HEK293 (cell line): ENCODE measurements around the gene KLK6.

Source experiments
- GLIS1 ChIP-seq: fragments of 450-650 bp; formaldehyde crosslinking; IDR thresholded peaks from 2 replicates; pipeline ENCODE4 v1.5.1; 2016; ENCODE audit warnings: missing biosample characterization, missing genetic modification characterization
- IKZF3 ChIP-seq: fragments of 450-650 bp; IDR thresholded peaks from 2 replicates; pipeline ENCODE4 v1.5.0; 2018; ENCODE audit warnings: missing biosample characterization, mild to moderate bottlenecking, missing genetic modification characterization, moderate library complexity
- RBAK ChIP-seq: fragments of 450-650 bp; formaldehyde crosslinking; IDR thresholded peaks from 2 replicates; pipeline ENCODE4 v1.5.1; 2016; ENCODE audit warnings: missing biosample characterization, missing genetic modification characterization
- SCRT1 ChIP-seq: fragments of 450-650 bp; formaldehyde crosslinking; IDR thresholded peaks from 2 replicates; pipeline ENCODE4 v1.5.1; 2016; ENCODE audit warnings: missing biosample characterization, missing genetic modification characterization, borderline replicate concordance
- SP7 ChIP-seq: fragments of 450-650 bp; formaldehyde crosslinking; IDR thresholded peaks from 2 replicates; pipeline ENCODE4 v1.5.1; 2016; ENCODE audit warnings: missing biosample characterization, missing genetic modification characterization
- WT1 ChIP-seq: fragments of 450-650 bp; formaldehyde crosslinking; IDR thresholded peaks from 2 replicates; pipeline ENCODE4 v1.5.1; 2016; ENCODE audit warnings: missing biosample characterization, missing genetic modification characterization
- YY2 ChIP-seq: fragments of 450-650 bp; formaldehyde crosslinking; IDR thresholded peaks from 2 replicates; pipeline ENCODE4 v1.5.1; 2016; ENCODE audit warnings: missing biosample characterization, missing genetic modification characterization
- ZFP37 ChIP-seq: fragments of 450-650 bp; formaldehyde crosslinking; IDR thresholded peaks from 2 replicates; pipeline ENCODE4 v1.5.1; 2016; ENCODE audit warnings: missing biosample characterization, missing genetic modification characterization
- ZFP69B ChIP-seq: fragments of 450-650 bp; formaldehyde crosslinking; IDR thresholded peaks from 2 replicates; pipeline ENCODE4 v1.5.1; 2016; ENCODE audit warnings: missing biosample characterization, missing genetic modification characterization
- ZNF114 ChIP-seq: fragments of 450-650 bp; formaldehyde crosslinking; IDR thresholded peaks from 2 replicates; pipeline ENCODE4 v1.5.0; 2017; ENCODE audit warnings: missing biosample characterization, missing genetic modification characterization
- ZNF221 ChIP-seq: fragments of 450-650 bp; formaldehyde crosslinking; IDR thresholded peaks from 2 replicates; pipeline ENCODE4 v1.5.1; 2017; ENCODE audit warnings: missing biosample characterization, missing genetic modification characterization, borderline replicate concordance
- ZNF280C ChIP-seq: fragments of 450-650 bp; formaldehyde crosslinking; IDR thresholded peaks from 2 replicates; pipeline ENCODE4 v1.5.1; 2016; ENCODE audit warnings: missing biosample characterization, missing genetic modification characterization
- ZNF362 ChIP-seq: fragments of 450-650 bp; formaldehyde crosslinking; IDR thresholded peaks from 2 replicates; pipeline ENCODE4 v1.5.1; 2016; ENCODE audit warnings: missing biosample characterization, missing genetic modification characterization
- ZNF423 ChIP-seq: fragments of 450-650 bp; formaldehyde crosslinking; IDR thresholded peaks from 2 replicates; pipeline ENCODE4 v1.5.1; 2016; ENCODE audit warnings: missing biosample characterization, missing genetic modification characterization
- ZNF529 ChIP-seq: fragments of 450-650 bp; formaldehyde crosslinking; IDR thresholded peaks from 2 replicates; pipeline ENCODE4 v1.5.1; 2017; ENCODE audit warnings: missing genetic modification characterization, missing biosample characterization; ENCODE audit not compliant: insufficient replicate concordance
- ZNF544 ChIP-seq: fragments of 450-650 bp; formaldehyde crosslinking; IDR thresholded peaks from 2 replicates; pipeline ENCODE4 v1.5.0; 2017; ENCODE audit warnings: missing biosample characterization, missing genetic modification characterization
- ZNF561 ChIP-seq: fragments of 450-650 bp; IDR thresholded peaks from 2 replicates; pipeline ENCODE4 v1.5.1; 2018; ENCODE audit warnings: missing biosample characterization, missing genetic modification characterization, borderline replicate concordance
- ZNF600 ChIP-seq: fragments of 450-650 bp; formaldehyde crosslinking; IDR thresholded peaks from 2 replicates; pipeline ENCODE4 v1.5.1; 2016; ENCODE audit warnings: missing biosample characterization, missing genetic modification characterization
- ZNF621 ChIP-seq: fragments of 450-650 bp; formaldehyde crosslinking; IDR thresholded peaks from 2 replicates; pipeline ENCODE4 v1.5.1; 2017; ENCODE audit warnings: missing biosample characterization, missing genetic modification characterization
- ZNF624 ChIP-seq: fragments of 450-650 bp; formaldehyde crosslinking; IDR thresholded peaks from 2 replicates; pipeline ENCODE4 v1.5.1; 2017; ENCODE audit warnings: missing biosample characterization, missing genetic modification characterization
- ZNF626 ChIP-seq: fragments of 450-650 bp; sonication (Bioruptor Pico); formaldehyde crosslinking; IDR thresholded peaks from 2 replicates; pipeline ENCODE4 v1.5.1; 2018; ENCODE audit warnings: missing biosample characterization, missing genetic modification characterization, inconsistent platforms
- ZNF658 ChIP-seq: fragments of 450-650 bp; formaldehyde crosslinking; IDR thresholded peaks from 2 replicates; pipeline ENCODE4; 2016; ENCODE audit warnings: missing biosample characterization, missing genetic modification characterization
- ZNF664 ChIP-seq: fragments of 450-650 bp; formaldehyde crosslinking; IDR thresholded peaks from 2 replicates; pipeline ENCODE4 v1.5.1; 2016; ENCODE audit warnings: missing biosample characterization, missing genetic modification characterization
- ZNF768 ChIP-seq: fragments of 450-650 bp; formaldehyde crosslinking; IDR thresholded peaks from 2 replicates; pipeline ENCODE4 v1.5.1; 2018; ENCODE audit warnings: missing biosample characterization, mild to moderate bottlenecking, missing genetic modification characterization
- ZNF777 ChIP-seq: fragments of 450-650 bp; formaldehyde crosslinking; IDR thresholded peaks from 2 replicates; pipeline ENCODE4 v1.5.1; 2017; ENCODE audit warnings: missing biosample characterization, missing genetic modification characterization, borderline replicate concordance
- TF ChIP-seq, protein P1 (sequence below): fragments of 450-650 bp; formaldehyde crosslinking; IDR thresholded peaks from 2 replicates; pipeline ENCODE4 v1.5.1; 2017; ENCODE audit warnings: missing biosample characterization, missing genetic modification characterization
- TF ChIP-seq, protein P2 (sequence below): fragments of 450-650 bp; formaldehyde crosslinking; conservative IDR thresholded peaks from 2 replicates; pipeline ENCODE4 v1.5.1; 2016; ENCODE audit warnings: low read depth, missing biosample characterization, missing genetic modification characterization
- TF ChIP-seq, protein P3 (sequence below): fragments of 450-650 bp; formaldehyde crosslinking; optimal IDR thresholded peaks from 2 replicates; pipeline ENCODE3; 2016; ENCODE audit warnings: missing biosample characterization, mild to moderate bottlenecking, missing genetic modification characterization
- TF ChIP-seq, protein P4 (sequence below): fragments of 450-650 bp; formaldehyde crosslinking; IDR thresholded peaks from 2 replicates; pipeline ENCODE4 v1.5.1; 2016; ENCODE audit warnings: missing biosample characterization, missing genetic modification characterization

Gene KLK6

DNA sequence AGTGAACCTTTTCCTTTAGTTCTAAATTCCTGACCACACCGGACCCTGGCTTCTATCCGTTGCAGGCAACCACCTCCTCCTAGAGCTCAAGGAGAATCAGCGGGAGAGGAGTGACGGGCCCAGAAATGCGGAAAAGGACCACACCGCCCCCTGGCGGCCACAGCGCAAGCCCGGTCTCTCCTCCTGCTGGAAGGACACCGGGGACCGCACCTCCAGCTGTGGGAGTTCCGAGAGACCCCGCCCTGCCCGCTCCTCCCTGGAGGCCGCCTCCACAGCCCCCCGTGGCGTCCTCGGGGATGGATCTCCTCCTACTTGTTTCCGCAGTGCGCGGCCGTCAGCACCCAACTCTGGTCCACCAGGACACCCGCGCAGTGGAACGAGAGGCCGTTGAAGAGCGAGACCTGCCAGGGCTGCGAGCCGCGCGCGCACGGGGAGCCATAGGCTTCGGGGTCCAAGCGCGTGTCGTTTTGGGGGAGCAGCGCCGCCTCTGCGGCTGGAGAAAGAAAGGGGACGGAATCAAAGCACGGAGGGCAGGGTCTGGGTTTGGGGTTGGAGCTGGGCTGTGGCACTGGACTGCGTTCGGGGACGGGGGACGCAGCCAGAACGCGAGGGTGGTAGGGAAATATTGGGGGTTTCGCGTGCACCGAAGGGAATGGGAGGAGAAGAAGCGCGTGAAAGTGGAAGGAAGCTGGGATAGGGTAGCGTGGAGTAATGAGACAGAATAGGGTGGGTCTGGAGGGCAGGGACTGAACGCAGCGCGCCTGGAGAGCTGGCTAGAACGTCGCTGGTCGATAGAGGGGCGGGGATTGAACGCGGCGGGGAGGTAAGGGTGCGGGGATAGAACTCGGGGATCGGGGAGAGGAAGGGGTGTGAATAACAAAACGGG is 47.6 kb upstream of the KLK6 start (continued):
- TF ChIP-seq SCRT1 (tag by site-specific recombination) (no peak), ZNF658 (tag by site-specific recombination) (no peak), ZNF561 (0 out of 2 replicates have a peak, but pooled peaks have one; percentile 82), ZNF600 (tag by site-specific recombination) (peak; percentile 85), RBAK (tag by site-specific recombination) (no peak), WT1 (tag by site-specific recombination) (no peak), ZNF423 (tag by site-specific recombination) (peak; percentile 91), ZNF362 (tag by site-specific recombination) (no peak; the same call in 1 of the 2 replicates), SP7 (tag by site-specific recombination) (0 out of 2 replicates have a peak, but pooled peaks have one; percentile 56), ZNF280C (tag by site-specific recombination) (no peak), IKZF3 (tag by site-specific recombination) (peak; percentile 71), ZNF624 (tag by site-specific recombination) (no peak), ZNF114 (tag by site-specific recombination) (no peak), ZNF777 (peak; percentile 96), ZNF221 (no peak), GLIS1 (tag by site-specific recombination) (peak; percentile 98), ZFP37 (tag by site-specific recombination) (peak; percentile 66; the same call in 1 of the 2 replicates), YY2 (tag by site-specific recombination) (peak; percentile 10; the same call in 1 of the 2 replicates), ZNF621 (no peak), ZNF664 (no peak), ZFP69B (tag by site-specific recombination) (peak; percentile 36; the same call in 1 of the 2 replicates), ZNF544 (tag by site-specific recombination) (no peak), ZNF768 (tag by site-specific recombination) (no peak), ZNF626 (tag by site-specific recombination) (no peak), ZNF529 (tag by site-specific recombination) (no peak)
- TF ChIP-seq, protein P1, sequence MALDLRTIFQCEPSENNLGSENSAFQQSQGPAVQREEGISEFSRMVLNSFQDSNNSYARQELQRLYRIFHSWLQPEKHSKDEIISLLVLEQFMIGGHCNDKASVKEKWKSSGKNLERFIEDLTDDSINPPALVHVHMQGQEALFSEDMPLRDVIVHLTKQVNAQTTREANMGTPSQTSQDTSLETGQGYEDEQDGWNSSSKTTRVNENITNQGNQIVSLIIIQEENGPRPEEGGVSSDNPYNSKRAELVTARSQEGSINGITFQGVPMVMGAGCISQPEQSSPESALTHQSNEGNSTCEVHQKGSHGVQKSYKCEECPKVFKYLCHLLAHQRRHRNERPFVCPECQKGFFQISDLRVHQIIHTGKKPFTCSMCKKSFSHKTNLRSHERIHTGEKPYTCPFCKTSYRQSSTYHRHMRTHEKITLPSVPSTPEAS (tag by site-specific recombination), result no peak
- TF ChIP-seq, protein P2, sequence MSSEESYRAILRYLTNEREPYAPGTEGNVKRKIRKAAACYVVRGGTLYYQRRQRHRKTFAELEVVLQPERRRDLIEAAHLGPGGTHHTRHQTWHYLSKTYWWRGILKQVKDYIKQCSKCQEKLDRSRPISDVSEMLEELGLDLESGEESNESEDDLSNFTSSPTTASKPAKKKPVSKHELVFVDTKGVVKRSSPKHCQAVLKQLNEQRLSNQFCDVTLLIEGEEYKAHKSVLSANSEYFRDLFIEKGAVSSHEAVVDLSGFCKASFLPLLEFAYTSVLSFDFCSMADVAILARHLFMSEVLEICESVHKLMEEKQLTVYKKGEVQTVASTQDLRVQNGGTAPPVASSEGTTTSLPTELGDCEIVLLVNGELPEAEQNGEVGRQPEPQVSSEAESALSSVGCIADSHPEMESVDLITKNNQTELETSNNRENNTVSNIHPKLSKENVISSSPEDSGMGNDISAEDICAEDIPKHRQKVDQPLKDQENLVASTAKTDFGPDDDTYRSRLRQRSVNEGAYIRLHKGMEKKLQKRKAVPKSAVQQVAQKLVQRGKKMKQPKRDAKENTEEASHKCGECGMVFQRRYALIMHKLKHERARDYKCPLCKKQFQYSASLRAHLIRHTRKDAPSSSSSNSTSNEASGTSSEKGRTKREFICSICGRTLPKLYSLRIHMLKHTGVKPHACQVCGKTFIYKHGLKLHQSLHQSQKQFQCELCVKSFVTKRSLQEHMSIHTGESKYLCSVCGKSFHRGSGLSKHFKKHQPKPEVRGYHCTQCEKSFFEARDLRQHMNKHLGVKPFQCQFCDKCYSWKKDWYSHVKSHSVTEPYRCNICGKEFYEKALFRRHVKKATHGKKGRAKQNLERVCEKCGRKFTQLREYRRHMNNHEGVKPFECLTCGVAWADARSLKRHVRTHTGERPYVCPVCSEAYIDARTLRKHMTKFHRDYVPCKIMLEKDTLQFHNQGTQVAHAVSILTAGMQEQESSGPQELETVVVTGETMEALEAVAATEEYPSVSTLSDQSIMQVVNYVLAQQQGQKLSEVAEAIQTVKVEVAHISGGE, result no peak
- TF ChIP-seq, protein P3, sequence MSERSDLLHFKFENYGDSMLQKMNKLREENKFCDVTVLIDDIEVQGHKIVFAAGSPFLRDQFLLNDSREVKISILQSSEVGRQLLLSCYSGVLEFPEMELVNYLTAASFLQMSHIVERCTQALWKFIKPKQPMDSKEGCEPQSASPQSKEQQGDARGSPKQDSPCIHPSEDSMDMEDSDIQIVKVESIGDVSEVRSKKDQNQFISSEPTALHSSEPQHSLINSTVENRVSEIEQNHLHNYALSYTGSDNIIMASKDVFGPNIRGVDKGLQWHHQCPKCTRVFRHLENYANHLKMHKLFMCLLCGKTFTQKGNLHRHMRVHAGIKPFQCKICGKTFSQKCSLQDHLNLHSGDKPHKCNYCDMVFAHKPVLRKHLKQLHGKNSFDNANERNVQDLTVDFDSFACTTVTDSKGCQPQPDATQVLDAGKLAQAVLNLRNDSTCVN (tag by site-specific recombination), result peak; percentile 92
- TF ChIP-seq, protein P4, sequence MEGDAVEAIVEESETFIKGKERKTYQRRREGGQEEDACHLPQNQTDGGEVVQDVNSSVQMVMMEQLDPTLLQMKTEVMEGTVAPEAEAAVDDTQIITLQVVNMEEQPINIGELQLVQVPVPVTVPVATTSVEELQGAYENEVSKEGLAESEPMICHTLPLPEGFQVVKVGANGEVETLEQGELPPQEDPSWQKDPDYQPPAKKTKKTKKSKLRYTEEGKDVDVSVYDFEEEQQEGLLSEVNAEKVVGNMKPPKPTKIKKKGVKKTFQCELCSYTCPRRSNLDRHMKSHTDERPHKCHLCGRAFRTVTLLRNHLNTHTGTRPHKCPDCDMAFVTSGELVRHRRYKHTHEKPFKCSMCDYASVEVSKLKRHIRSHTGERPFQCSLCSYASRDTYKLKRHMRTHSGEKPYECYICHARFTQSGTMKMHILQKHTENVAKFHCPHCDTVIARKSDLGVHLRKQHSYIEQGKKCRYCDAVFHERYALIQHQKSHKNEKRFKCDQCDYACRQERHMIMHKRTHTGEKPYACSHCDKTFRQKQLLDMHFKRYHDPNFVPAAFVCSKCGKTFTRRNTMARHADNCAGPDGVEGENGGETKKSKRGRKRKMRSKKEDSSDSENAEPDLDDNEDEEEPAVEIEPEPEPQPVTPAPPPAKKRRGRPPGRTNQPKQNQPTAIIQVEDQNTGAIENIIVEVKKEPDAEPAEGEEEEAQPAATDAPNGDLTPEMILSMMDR, result peak; percentile 96
